Measurements from ENCODE around the gene MMP24. TPM values are rescaled to one million over a fixed set of nuclear protein-coding genes. Genes with fewer than 3 reads are reported as not detected.

The MMP24 gene
- total and polyA plus RNA-seq, 8 donors, result 0.15 to 6.2 (median 1.6) TPM; not detected in 2

DNA sequence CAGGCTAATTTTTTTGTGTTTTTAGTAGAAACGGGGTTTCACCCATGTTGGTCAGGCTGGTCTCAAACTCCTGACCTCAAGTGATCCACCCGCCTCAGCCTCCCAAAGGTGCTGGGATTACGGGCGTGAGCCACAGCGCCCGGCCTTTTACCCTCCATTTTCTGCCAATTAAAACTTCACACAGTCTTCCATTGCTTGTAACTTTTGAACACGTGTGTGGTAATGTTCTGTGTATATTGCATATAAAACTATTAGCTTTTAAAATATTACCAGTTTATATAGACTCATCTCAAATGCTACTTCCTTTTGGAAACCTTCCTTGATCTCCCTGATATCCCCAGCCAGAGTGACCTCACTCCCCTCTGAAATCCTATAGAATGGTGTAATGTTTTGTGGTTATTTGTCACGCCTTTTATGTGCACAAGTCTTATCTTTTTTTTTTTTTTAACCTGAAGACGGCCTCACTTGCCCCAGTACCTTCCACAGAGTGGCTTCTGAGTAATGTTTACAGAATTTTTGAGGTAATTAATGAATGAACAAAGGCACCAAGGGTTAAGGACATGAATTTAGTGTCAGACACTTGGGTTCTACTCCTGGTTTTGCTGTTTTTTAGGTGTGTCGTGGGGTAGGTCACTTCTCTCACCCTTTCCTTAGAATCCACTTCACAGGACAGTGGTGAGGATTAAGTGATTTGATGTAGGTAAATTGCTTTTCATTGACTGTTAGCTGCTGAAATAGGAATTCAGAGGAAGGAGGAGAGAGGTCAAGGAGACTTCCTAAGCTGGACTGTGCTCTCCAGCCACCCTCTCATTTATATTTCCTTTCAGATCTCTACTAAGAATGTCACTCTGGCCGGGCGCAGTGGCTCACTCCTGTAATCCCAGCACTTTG is 11.2 kb upstream of the MMP24 start:
- intact Hi-C loops (cut with DNase I; ENCODE audit: low total_unique reads), result no loop called here
- WGBS, 5 donors, result 73 to 85% (median 78%) methylated on average over 12 of the region's 12 CpGs
- Histone ChIP-seq H3K4me1 (peaks cover 0 to 6% (median 0%) of the 10 kb centered on the region in 4 donors), H3K27me3 (no peaks in the 10 kb centered on the region), H3K4me3 (no peak overlapping the region), H3K27ac (no peak overlapping the region), H3K36me3 (peaks cover 0 to 30% (median 15%) of the 10 kb centered on the region in 4 donors), H3K9me3 (no peaks in the 10 kb centered on the region)
- TF ChIP-seq EP300 (IDR thresholded peaks at IDR 0.05) (no peak), CTCF (IDR thresholded peaks at IDR 0.05) (no peak), POLR2AphosphoS5 (IDR thresholded peaks at IDR 0.05) (no peak), POLR2A (IDR thresholded peaks at IDR 0.05) (no peak)
- DNase-seq, result peak in 1 of 2 donors; percentile 67

DNA sequence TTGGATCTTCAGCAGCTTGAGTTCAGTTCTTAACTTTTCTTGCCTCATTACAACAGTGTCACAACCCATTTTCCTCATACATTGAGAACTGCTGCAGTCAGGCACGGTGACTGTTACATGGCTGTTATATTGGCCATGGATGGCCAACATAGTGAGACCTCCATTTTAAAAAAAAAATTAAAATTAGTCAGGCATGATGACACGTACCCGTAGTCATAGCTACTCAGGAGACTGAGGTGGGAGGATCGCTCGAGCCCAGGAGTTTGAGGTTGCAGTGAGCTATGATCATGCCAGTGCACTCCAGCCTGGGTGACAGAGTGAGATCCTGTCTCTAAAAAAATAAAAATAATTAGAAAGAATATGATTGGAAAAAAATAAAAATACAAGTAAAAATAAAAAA is 9.9 kb upstream of the MMP24 start:
- Histone ChIP-seq H3K4me3 (no peak overlapping the region), H3K4me1 (peaks cover 0 to 6% (median 0%) of the 10 kb centered on the region in 4 donors), H3K27ac (no peak overlapping the region), H3K27me3 (no peaks in the 10 kb centered on the region), H3K9me3 (no peaks in the 10 kb centered on the region), H3K36me3 (peaks cover 0 to 29% (median 15%) of the 10 kb centered on the region in 4 donors)
- 93 to 96% (median 94%) methylated on average over 5 of the region's 5 CpGs for WGBS, 5 donors
- no peak for TF ChIP-seq EP300 (IDR thresholded peaks at IDR 0.05)
- no peak for DNase-seq
- intact Hi-C loops (cut with DNase I; ENCODE audit: low total_unique reads), result no loop called here

DNA sequence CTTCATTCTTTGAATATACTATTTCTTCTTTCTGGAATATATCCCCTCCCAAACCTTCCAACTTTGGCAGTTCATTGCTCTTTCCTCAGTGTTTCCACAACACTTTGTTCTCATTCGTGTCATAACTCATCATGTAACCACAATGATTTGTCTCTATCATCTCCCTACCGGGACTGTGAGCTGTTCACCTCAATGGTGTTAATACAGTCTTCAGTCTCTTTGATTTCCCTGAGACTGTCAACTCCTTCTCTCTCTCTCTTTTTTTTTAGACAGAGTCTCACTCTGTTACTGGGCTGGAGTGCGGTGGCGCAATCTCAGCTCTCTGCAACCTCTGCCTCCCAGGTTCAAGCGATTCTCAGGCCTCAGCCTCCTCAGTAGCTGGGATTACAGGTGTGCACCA is 2.5 kb upstream of the MMP24 start:
- H3K36me3 ChIP-seq, result no peaks in the 10 kb centered on the region
- DNase-seq, result no peak
- no peaks in the 10 kb centered on the region for H3K9me3 ChIP-seq
- H3K4me3 ChIP-seq, result no peak overlapping the region
- peaks cover 0 to 22% (median 0%) of the 10 kb centered on the region in 3 donors for H3K27me3 ChIP-seq
- H3K27ac ChIP-seq, result no peak overlapping the region
- TF ChIP-seq EP300 (IDR thresholded peaks at IDR 0.05), result no peak
- TF ChIP-seq CTCF (IDR thresholded peaks at IDR 0.05), result no peak
- no peak for TF ChIP-seq POLR2A (IDR thresholded peaks at IDR 0.05)
- no peak for TF ChIP-seq POLR2AphosphoS5 (IDR thresholded peaks at IDR 0.05)
- peaks cover 0 to 14% (median 11%) of the 10 kb centered on the region in 4 donors for H3K4me1 ChIP-seq
- WGBS, 5 donors, result 90 to 93% (median 92%) methylated on average over 5 of the region's 5 CpGs
- intact Hi-C loops (cut with DNase I; ENCODE audit: low total_unique reads), result no loop called here

DNA sequence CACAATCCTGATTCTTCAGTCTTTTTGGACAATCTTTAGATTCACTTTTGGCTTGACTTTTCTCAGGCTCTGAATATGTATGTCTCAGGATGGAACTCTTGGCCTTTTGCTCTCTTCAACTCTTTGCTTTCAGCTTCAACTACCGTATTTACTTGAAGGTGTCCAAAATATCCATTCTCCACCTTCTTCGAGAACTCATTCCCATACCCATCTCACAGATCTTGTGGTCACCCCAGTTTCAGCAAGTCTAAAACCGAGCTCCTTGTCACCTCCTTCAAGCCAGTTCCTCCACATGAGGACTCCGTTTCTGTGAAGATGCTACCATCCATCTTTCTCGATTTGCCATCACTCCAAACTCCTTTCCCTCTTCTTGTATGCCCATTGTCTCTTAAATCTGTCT is 2.0 kb upstream of the MMP24 start:
- TF ChIP-seq EP300 (IDR thresholded peaks at IDR 0.05) (no peak), POLR2AphosphoS5 (IDR thresholded peaks at IDR 0.05) (no peak), POLR2A (IDR thresholded peaks at IDR 0.05) (no peak), CTCF (IDR thresholded peaks at IDR 0.05) (no peak)
- no peak overlapping the region for H3K27ac ChIP-seq
- H3K27me3 ChIP-seq, result peaks cover 0 to 22% (median 0%) of the 10 kb centered on the region in 3 donors
- intact Hi-C loops (cut with DNase I; ENCODE audit: low total_unique reads), result no loop called here
- no peaks in the 10 kb centered on the region for H3K36me3 ChIP-seq
- H3K4me1 ChIP-seq, result peaks cover 0 to 14% (median 11%) of the 10 kb centered on the region in 4 donors
- H3K9me3 ChIP-seq, result no peaks in the 10 kb centered on the region
- no peak overlapping the region for H3K4me3 ChIP-seq
- WGBS, 5 donors, result 91 to 99% (median 94%) methylated on average over 5 of the region's 5 CpGs
- no peak for DNase-seq
